Measurements from ENCODE around the gene PPFIBP2. TPM values are rescaled to one million over a fixed set of nuclear protein-coding genes. Genes with fewer than 3 reads are reported as not detected.

The PPFIBP2 gene
- total RNA-seq, 1 experiment from 2014 or later, result 21.5 TPM

DNA sequence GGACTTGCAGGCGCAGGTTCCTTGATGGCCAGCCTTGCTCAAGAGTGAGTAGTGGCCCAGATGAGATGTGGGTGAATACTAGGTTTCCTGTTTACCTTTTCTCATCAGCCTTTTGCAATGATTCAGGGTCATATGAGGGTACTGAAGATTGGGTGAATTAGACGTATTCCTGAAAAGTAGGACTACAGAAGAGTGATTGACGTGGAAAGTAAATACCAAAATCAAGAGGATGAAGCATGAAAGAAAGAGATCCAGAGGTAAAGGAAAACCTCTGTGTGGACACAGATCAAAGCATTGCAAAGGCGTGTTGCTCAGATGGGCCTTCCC lies 99.6 kb downstream of the PPFIBP2 start:
- ATAC-seq (no peak), DNase-seq (ENCODE audit: low read depth, low spot score) (no peak)
- ChIA-PET CTCF (no interaction called here), POLR2A (no interaction called here)
- in situ Hi-C loops (cut with HindIII; ENCODE audit: low pct_unique_long_range_greater_than_20kb, low sequenced_read_pairs) (no loop called here), intact Hi-C loops (cut with micrococcal nuclease; ENCODE audit: unreplicated experiment) (no loop called here)
- H3K36me3 ChIP-seq (ENCODE audit: control insufficient read depth, insufficient read depth, low read length), result no peaks in the 10 kb centered on the region
- H3K27ac ChIP-seq (ENCODE audit: low read length), result no peak overlapping the region
- H3K27me3 ChIP-seq (ENCODE audit: control insufficient read depth, insufficient read depth, low read length), result no peaks in the 10 kb centered on the region
- no peaks in the 10 kb centered on the region for H3K9me3 ChIP-seq (ENCODE audit: control insufficient read depth, insufficient read depth, low read depth, low read length)
- TF ChIP-seq, protein P1, sequence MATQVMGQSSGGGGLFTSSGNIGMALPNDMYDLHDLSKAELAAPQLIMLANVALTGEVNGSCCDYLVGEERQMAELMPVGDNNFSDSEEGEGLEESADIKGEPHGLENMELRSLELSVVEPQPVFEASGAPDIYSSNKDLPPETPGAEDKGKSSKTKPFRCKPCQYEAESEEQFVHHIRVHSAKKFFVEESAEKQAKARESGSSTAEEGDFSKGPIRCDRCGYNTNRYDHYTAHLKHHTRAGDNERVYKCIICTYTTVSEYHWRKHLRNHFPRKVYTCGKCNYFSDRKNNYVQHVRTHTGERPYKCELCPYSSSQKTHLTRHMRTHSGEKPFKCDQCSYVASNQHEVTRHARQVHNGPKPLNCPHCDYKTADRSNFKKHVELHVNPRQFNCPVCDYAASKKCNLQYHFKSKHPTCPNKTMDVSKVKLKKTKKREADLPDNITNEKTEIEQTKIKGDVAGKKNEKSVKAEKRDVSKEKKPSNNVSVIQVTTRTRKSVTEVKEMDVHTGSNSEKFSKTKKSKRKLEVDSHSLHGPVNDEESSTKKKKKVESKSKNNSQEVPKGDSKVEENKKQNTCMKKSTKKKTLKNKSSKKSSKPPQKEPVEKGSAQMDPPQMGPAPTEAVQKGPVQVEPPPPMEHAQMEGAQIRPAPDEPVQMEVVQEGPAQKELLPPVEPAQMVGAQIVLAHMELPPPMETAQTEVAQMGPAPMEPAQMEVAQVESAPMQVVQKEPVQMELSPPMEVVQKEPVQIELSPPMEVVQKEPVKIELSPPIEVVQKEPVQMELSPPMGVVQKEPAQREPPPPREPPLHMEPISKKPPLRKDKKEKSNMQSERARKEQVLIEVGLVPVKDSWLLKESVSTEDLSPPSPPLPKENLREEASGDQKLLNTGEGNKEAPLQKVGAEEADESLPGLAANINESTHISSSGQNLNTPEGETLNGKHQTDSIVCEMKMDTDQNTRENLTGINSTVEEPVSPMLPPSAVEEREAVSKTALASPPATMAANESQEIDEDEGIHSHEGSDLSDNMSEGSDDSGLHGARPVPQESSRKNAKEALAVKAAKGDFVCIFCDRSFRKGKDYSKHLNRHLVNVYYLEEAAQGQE (IDR thresholded peaks at IDR 0.05; ENCODE audit: insufficient read depth in 1 of 2, low read depth in 2 of 2, low read length in 1 of 2), result no peak
- TF ChIP-seq, protein P2, sequence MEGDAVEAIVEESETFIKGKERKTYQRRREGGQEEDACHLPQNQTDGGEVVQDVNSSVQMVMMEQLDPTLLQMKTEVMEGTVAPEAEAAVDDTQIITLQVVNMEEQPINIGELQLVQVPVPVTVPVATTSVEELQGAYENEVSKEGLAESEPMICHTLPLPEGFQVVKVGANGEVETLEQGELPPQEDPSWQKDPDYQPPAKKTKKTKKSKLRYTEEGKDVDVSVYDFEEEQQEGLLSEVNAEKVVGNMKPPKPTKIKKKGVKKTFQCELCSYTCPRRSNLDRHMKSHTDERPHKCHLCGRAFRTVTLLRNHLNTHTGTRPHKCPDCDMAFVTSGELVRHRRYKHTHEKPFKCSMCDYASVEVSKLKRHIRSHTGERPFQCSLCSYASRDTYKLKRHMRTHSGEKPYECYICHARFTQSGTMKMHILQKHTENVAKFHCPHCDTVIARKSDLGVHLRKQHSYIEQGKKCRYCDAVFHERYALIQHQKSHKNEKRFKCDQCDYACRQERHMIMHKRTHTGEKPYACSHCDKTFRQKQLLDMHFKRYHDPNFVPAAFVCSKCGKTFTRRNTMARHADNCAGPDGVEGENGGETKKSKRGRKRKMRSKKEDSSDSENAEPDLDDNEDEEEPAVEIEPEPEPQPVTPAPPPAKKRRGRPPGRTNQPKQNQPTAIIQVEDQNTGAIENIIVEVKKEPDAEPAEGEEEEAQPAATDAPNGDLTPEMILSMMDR (IDR thresholded peaks at IDR 0.05), result no peak
- TF ChIP-seq POLR2AphosphoS5 (IDR thresholded peaks at IDR 0.05; ENCODE audit: low read depth, low read length) (no peak), SIN3A (IDR thresholded peaks at IDR 0.05; ENCODE audit: borderline replicate concordance, insufficient read depth, low read depth, low read length) (no peak), TCF7L2 (IDR thresholded peaks at IDR 0.05; ENCODE audit: low read depth, low read length) (no peak)
- H3K4me3 ChIP-seq (ENCODE audit: low read depth in 2 of 2, low read length in 2 of 2), result no peak overlapping the region
- no peaks in the 10 kb centered on the region for H3K4me1 ChIP-seq (ENCODE audit: control insufficient read depth, insufficient read depth, low read length)
- no TSS peak for BruUV-seq (replicated peaks)

DNA sequence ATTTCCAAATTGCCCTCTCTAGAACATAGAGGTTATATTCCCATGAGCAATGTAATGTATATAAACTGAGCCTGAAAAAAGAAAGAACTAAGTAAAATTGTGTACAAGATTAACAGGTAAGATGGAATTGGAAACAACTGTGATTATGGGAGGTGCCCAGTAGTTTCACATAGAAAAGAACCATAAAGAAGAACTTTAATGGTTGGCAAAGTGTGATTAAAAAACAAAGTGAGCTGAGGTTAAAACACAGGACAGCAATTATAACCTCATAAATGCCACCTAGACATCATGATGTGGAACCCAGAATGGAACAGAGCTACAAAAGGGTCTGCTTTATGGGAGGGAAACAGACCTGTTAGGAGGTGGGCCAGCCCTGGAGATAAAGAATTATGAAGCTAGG lies 100.9 kb downstream of the PPFIBP2 start:
- intact Hi-C loops (cut with micrococcal nuclease; ENCODE audit: unreplicated experiment), result no loop called here
- in situ Hi-C loops (cut with HindIII; ENCODE audit: low pct_unique_long_range_greater_than_20kb, low sequenced_read_pairs), result no loop called here
- ATAC-seq, result no peak
- ChIA-PET POLR2A (no interaction called here), CTCF (no interaction called here)
- no peak for TF ChIP-seq SIN3A (IDR thresholded peaks at IDR 0.05; ENCODE audit: borderline replicate concordance, insufficient read depth, low read depth, low read length)
- no peak for TF ChIP-seq TCF7L2 (IDR thresholded peaks at IDR 0.05; ENCODE audit: low read depth, low read length)
- TF ChIP-seq, protein P1 (IDR thresholded peaks at IDR 0.05; ENCODE audit: insufficient read depth in 1 of 2, low read depth in 2 of 2, low read length in 1 of 2), result no peak
- TF ChIP-seq, protein P2 (IDR thresholded peaks at IDR 0.05), result no peak
- no peak for TF ChIP-seq POLR2AphosphoS5 (IDR thresholded peaks at IDR 0.05; ENCODE audit: low read depth, low read length)
- DNase-seq (ENCODE audit: low read depth, low spot score), result no peak
- Histone ChIP-seq H3K9me3 (ENCODE audit: control insufficient read depth, insufficient read depth, low read depth, low read length) (no peaks in the 10 kb centered on the region), H3K36me3 (ENCODE audit: control insufficient read depth, insufficient read depth, low read length) (no peaks in the 10 kb centered on the region), H3K27me3 (ENCODE audit: control insufficient read depth, insufficient read depth, low read length) (no peaks in the 10 kb centered on the region), H3K4me3 (ENCODE audit: low read depth in 2 of 2, low read length in 2 of 2) (no peak overlapping the region), H3K27ac (ENCODE audit: low read length) (no peak overlapping the region), H3K4me1 (ENCODE audit: control insufficient read depth, insufficient read depth, low read length) (no peaks in the 10 kb centered on the region)
- no TSS peak for BruUV-seq (replicated peaks)
